ENCODE measurements around the gene CROCC2. TPM values are rescaled to one million over a fixed set of nuclear protein-coding genes. Genes with fewer than 3 reads are reported as not detected.

Gene CROCC2
- total RNA-seq, 1 experiment from 2014 or later: not detected

GRCh38 chr2:241030333-241030680, 124.2 kb downstream of the CROCC2 start:
- DNase-seq (ENCODE audit: extremely low read depth, low read depth): no peak

- DNase-seq (ENCODE audit: extremely low read depth, low read depth): no peak
Measured at GRCh38 chr2:241030883-241031282, 124.7 kb downstream of the CROCC2 start.

GRCh38 chr2:241031436-241032165, 125.5 kb downstream of the CROCC2 start:
- no peak for DNase-seq (ENCODE audit: extremely low read depth, low read depth)

GRCh38 chr2:241033336-241033987, 127.3 kb downstream of the CROCC2 start:
- DNase-seq (ENCODE audit: extremely low read depth, low read depth): no peak

- no peak for DNase-seq (ENCODE audit: extremely low read depth, low read depth)
Measured at GRCh38 chr2:241033994-241034393, 127.9 kb downstream of the CROCC2 start.

GRCh38 chr2:241034490-241035141, 128.5 kb downstream of the CROCC2 start:
- DNase-seq (ENCODE audit: extremely low read depth, low read depth): no peak

GRCh38 chr2:241035142-241035817, 129.1 kb downstream of the CROCC2 start:
- no peak for DNase-seq (ENCODE audit: extremely low read depth, low read depth)

- no peak for DNase-seq (ENCODE audit: extremely low read depth, low read depth)
Measured at GRCh38 chr2:241035818-241036396, 129.8 kb downstream of the CROCC2 start.

- DNase-seq (ENCODE audit: extremely low read depth, low read depth): peak; percentile 14
Measured at GRCh38 chr2:241036397-241036963, 130.3 kb downstream of the CROCC2 start.

- DNase-seq (ENCODE audit: extremely low read depth, low read depth): no peak
Measured at GRCh38 chr2:241036964-241037421, 130.9 kb downstream of the CROCC2 start.

GRCh38 chr2:241037498-241037897, 131.4 kb downstream of the CROCC2 start:
- DNase-seq (ENCODE audit: extremely low read depth, low read depth): no peak

GRCh38 chr2:241038374-241039180, 132.4 kb downstream of the CROCC2 start:
- DNase-seq (ENCODE audit: extremely low read depth, low read depth): no peak

- DNase-seq (ENCODE audit: extremely low read depth, low read depth): no peak
Measured at GRCh38 chr2:241039416-241039815, 133.3 kb downstream of the CROCC2 start.

GRCh38 chr2:241040081-241040803, 134.1 kb downstream of the CROCC2 start:
- no peak for DNase-seq (ENCODE audit: extremely low read depth, low read depth)

- no peak for DNase-seq (ENCODE audit: extremely low read depth, low read depth)
Measured at GRCh38 chr2:241041589-241042158, 135.5 kb downstream of the CROCC2 start.

Measured in NCI-H460 (cell line).